Karpas-422 (cell line): ENCODE results near the gene DUSP1. TPM values are rescaled to one million over a fixed set of nuclear protein-coding genes. Genes with fewer than 3 reads are reported as not detected.

ENCODE experiments used
- DNase-seq: peaks from one replicate; pipeline ENCODE4 v3.0.0-alpha.2; 2015
- H2AFZ ChIP-seq: fragments of 200-600 bp; sonication (generic); 2 replicates; pipeline ENCODE4 v1.6.1; 2014; ENCODE audit warnings: antibody characterized with exemption, low read length, mixed read lengths
- H3K27ac ChIP-seq: fragments of 200-600 bp; sonication (generic); 2 replicates; pipeline ENCODE4 v1.5.1; 2014; ENCODE audit warnings: mild to moderate bottlenecking, low read length, moderate library complexity
- H3K27me3 ChIP-seq: fragments of 200-600 bp; sonication (generic); 2 replicates; pipeline ENCODE4 v1.6.1; 2014; ENCODE audit warnings: low read length, mixed read lengths
- H3K36me3 ChIP-seq: fragments of 200-600 bp; sonication (generic); 2 replicates; pipeline ENCODE4 v1.6.1; 2014; ENCODE audit warnings: low read length, mixed read lengths; ENCODE audit not compliant: insufficient read depth
- H3K4me1 ChIP-seq: fragments of 200-600 bp; sonication (generic); 2 replicates; pipeline ENCODE4 v1.6.1; 2014; ENCODE audit warnings: mild to moderate bottlenecking, low read length, mixed read lengths
- H3K4me2 ChIP-seq: fragments of 200-600 bp; sonication (generic); 2 replicates; pipeline ENCODE4 v1.6.1; 2014; ENCODE audit warnings: low read length, low read depth, mild to moderate bottlenecking; ENCODE audit not compliant: poor library complexity, severe bottlenecking
- H3K4me3 ChIP-seq: fragments of 200-600 bp; sonication (generic); 2 replicates; pipeline ENCODE4 v1.5.1; 2014; ENCODE audit warnings: mild to moderate bottlenecking, antibody characterized with exemption, low read length, mixed read lengths
- H3K79me2 ChIP-seq: fragments of 200-600 bp; sonication (generic); 2 replicates; pipeline ENCODE4 v1.6.1; 2014; ENCODE audit warnings: mild to moderate bottlenecking, low read length, mixed read lengths
- H3K9ac ChIP-seq: fragments of 200-600 bp; sonication (generic); 2 replicates; pipeline ENCODE4 v1.6.0; 2014; ENCODE audit warnings: low read length
- H3K9me2 ChIP-seq: fragments of 200-600 bp; sonication (generic), shearing (Covaris generic); replicated peaks from 2 replicates; pipeline ENCODE4 v1.6.0; 2014; ENCODE audit warnings: mild to moderate bottlenecking, low read length, moderate library complexity; ENCODE audit not compliant: insufficient read depth
- H3K9me3 ChIP-seq: fragments of 300-700, 200-600 bp; sonication (generic); 2 replicates; pipeline ENCODE4 v1.6.1; 2014; ENCODE audit warnings: low read length, mixed read lengths
- H4K20me1 ChIP-seq: fragments of 200-600 bp; sonication (generic); 2 replicates; pipeline ENCODE4 v1.6.1; 2014; ENCODE audit warnings: mild to moderate bottlenecking, antibody characterized with exemption, low read length, low read depth; ENCODE audit not compliant: insufficient read depth
- total RNA-seq: library from RNA; depleted of rRNA; stranded (reverse); fragments of >200 nt; shearing (Covaris generic); gene quantifications from 2 replicates; pipeline ENCODE4 v1.2.3, GENCODE V29; 2014; ENCODE audit warnings: low replicate concordance

DUSP1 gene
- total RNA-seq, 1 experiment from 2014 or later = 10.5 TPM

GRCh38 chr5:172801179-172801671 lies 30.2 kb upstream of the DUSP1 start:
- Histone ChIP-seq H3K79me2 (no peaks in the 10 kb centered on the region), H3K4me2 (no peak overlapping the region), H3K27me3 (no peaks in the 10 kb centered on the region), H3K9me3 (no peaks in the 10 kb centered on the region), H3K4me3 (no peak overlapping the region), H4K20me1 (no peaks in the 10 kb centered on the region), H3K9ac (no peak overlapping the region), H3K9me2 (no peaks in the 10 kb centered on the region), H3K36me3 (no peaks in the 10 kb centered on the region), H2AFZ (no peak overlapping the region), H3K4me1 (no peaks in the 10 kb centered on the region), H3K27ac (no peak overlapping the region)
- DNase-seq = no peak

GRCh38 chr5:172800088-172800551 lies 29.1 kb upstream of the DUSP1 start:
- H3K9ac ChIP-seq = no peak overlapping the region
- H3K27me3 ChIP-seq = no peaks in the 10 kb centered on the region
- no peaks in the 10 kb centered on the region for H4K20me1 ChIP-seq
- no peak for DNase-seq
- no peak overlapping the region for H3K4me3 ChIP-seq
- H3K9me2 ChIP-seq = no peaks in the 10 kb centered on the region
- no peaks in the 10 kb centered on the region for H3K4me1 ChIP-seq
- no peak overlapping the region for H3K27ac ChIP-seq
- no peak overlapping the region for H2AFZ ChIP-seq
- H3K9me3 ChIP-seq = no peaks in the 10 kb centered on the region
- no peaks in the 10 kb centered on the region for H3K79me2 ChIP-seq
- H3K36me3 ChIP-seq = no peaks in the 10 kb centered on the region
- no peak overlapping the region for H3K4me2 ChIP-seq

GRCh38 chr5:172799416-172799815 lies 28.4 kb upstream of the DUSP1 start:
- H3K36me3 ChIP-seq = no peaks in the 10 kb centered on the region
- no peak overlapping the region for H2AFZ ChIP-seq
- H3K9me3 ChIP-seq = no peaks in the 10 kb centered on the region
- no peaks in the 10 kb centered on the region for H3K9me2 ChIP-seq
- H3K79me2 ChIP-seq = no peaks in the 10 kb centered on the region
- no peaks in the 10 kb centered on the region for H3K4me1 ChIP-seq
- no peak overlapping the region for H3K4me3 ChIP-seq
- H3K27me3 ChIP-seq = no peaks in the 10 kb centered on the region
- H3K27ac ChIP-seq = no peak overlapping the region
- H4K20me1 ChIP-seq = no peaks in the 10 kb centered on the region
- no peak overlapping the region for H3K9ac ChIP-seq
- no peak overlapping the region for H3K4me2 ChIP-seq
- no peak for DNase-seq

GRCh38 chr5:172798422-172799215 lies 27.6 kb upstream of the DUSP1 start:
- no peak overlapping the region for H3K4me2 ChIP-seq
- H3K9me3 ChIP-seq = no peaks in the 10 kb centered on the region
- no peaks in the 10 kb centered on the region for H3K9me2 ChIP-seq
- H3K9ac ChIP-seq = no peak overlapping the region
- no peaks in the 10 kb centered on the region for H3K4me1 ChIP-seq
- no peaks in the 10 kb centered on the region for H3K36me3 ChIP-seq
- H2AFZ ChIP-seq = no peak overlapping the region
- no peaks in the 10 kb centered on the region for H3K27me3 ChIP-seq
- H3K27ac ChIP-seq = no peak overlapping the region
- H4K20me1 ChIP-seq = no peaks in the 10 kb centered on the region
- no peaks in the 10 kb centered on the region for H3K79me2 ChIP-seq
- no peak for DNase-seq
- H3K4me3 ChIP-seq = no peak overlapping the region

GRCh38 chr5:172797771-172798191 lies 26.8 kb upstream of the DUSP1 start:
- no peak overlapping the region for H3K4me3 ChIP-seq
- no peak overlapping the region for H3K27ac ChIP-seq
- H3K36me3 ChIP-seq = no peaks in the 10 kb centered on the region
- no peaks in the 10 kb centered on the region for H3K27me3 ChIP-seq
- H3K9me2 ChIP-seq = no peaks in the 10 kb centered on the region
- H4K20me1 ChIP-seq = no peaks in the 10 kb centered on the region
- H3K79me2 ChIP-seq = no peaks in the 10 kb centered on the region
- no peak for DNase-seq
- H3K4me1 ChIP-seq = no peaks in the 10 kb centered on the region
- H3K4me2 ChIP-seq = no peak overlapping the region
- no peak overlapping the region for H3K9ac ChIP-seq
- H3K9me3 ChIP-seq = no peaks in the 10 kb centered on the region
- H2AFZ ChIP-seq = no peak overlapping the region

- no peaks in the 10 kb centered on the region for H4K20me1 ChIP-seq
- H2AFZ ChIP-seq = no peak overlapping the region
- no peaks in the 10 kb centered on the region for H3K36me3 ChIP-seq
- no peaks in the 10 kb centered on the region for H3K27me3 ChIP-seq
- no peaks in the 10 kb centered on the region for H3K9me3 ChIP-seq
- no peak overlapping the region for H3K9ac ChIP-seq
- no peaks in the 10 kb centered on the region for H3K4me1 ChIP-seq
- H3K4me2 ChIP-seq = no peak overlapping the region
- no peaks in the 10 kb centered on the region for H3K79me2 ChIP-seq
- no peak overlapping the region for H3K4me3 ChIP-seq
- no peaks in the 10 kb centered on the region for H3K9me2 ChIP-seq
- no peak for DNase-seq
- no peak overlapping the region for H3K27ac ChIP-seq
Observed at GRCh38 chr5:172796306-172796705, 25.3 kb upstream of the DUSP1 start.

GRCh38 chr5:172795318-172795977 lies 24.5 kb upstream of the DUSP1 start:
- no peaks in the 10 kb centered on the region for H3K79me2 ChIP-seq
- H3K9me2 ChIP-seq = no peaks in the 10 kb centered on the region
- no peak overlapping the region for H3K4me2 ChIP-seq
- DNase-seq = no peak
- H3K9ac ChIP-seq = no peak overlapping the region
- H3K27me3 ChIP-seq = no peaks in the 10 kb centered on the region
- no peaks in the 10 kb centered on the region for H3K4me1 ChIP-seq
- H3K9me3 ChIP-seq = no peaks in the 10 kb centered on the region
- no peak overlapping the region for H3K27ac ChIP-seq
- H2AFZ ChIP-seq = no peak overlapping the region
- H4K20me1 ChIP-seq = no peaks in the 10 kb centered on the region
- no peaks in the 10 kb centered on the region for H3K36me3 ChIP-seq
- H3K4me3 ChIP-seq = no peak overlapping the region

- Histone ChIP-seq H3K27me3 (no peaks in the 10 kb centered on the region), H3K4me2 (no peak overlapping the region), H3K9me3 (no peaks in the 10 kb centered on the region), H2AFZ (no peak overlapping the region), H3K9me2 (no peaks in the 10 kb centered on the region), H3K4me1 (no peaks in the 10 kb centered on the region), H3K36me3 (no peaks in the 10 kb centered on the region), H4K20me1 (no peaks in the 10 kb centered on the region), H3K4me3 (no peak overlapping the region), H3K79me2 (no peaks in the 10 kb centered on the region), H3K27ac (no peak overlapping the region), H3K9ac (no peak overlapping the region)
- no peak for DNase-seq
Observed at GRCh38 chr5:172793577-172794488, 22.8 kb upstream of the DUSP1 start.
